ENCODE data around the gene HBS1L.

The HBS1L gene

GRCh38 chr6:135064586-135064985, 10.0 kb upstream of the HBS1L start:
- Histone ChIP-seq H4K91ac (ENCODE audit: low read depth, low read length) (no peak overlapping the region), H2AFZ (ENCODE audit: insufficient read depth, low read length, poor library complexity) (no peak overlapping the region), H3K79me1 (ENCODE audit: low read length) (no peaks in the 10 kb centered on the region), H3K27ac (ENCODE audit: low read depth, low read length) (no peak overlapping the region), H2BK5ac (ENCODE audit: low read depth, low read length, poor library complexity) (no peak overlapping the region), H3K9ac (ENCODE audit: low read length) (no peak overlapping the region), H2AK5ac (ENCODE audit: low read length) (no peak overlapping the region), H3K36me3 (ENCODE audit: control insufficient read depth in 1 of 2, insufficient read depth in 2 of 2, low read length in 2 of 2) (no peaks in the 10 kb centered on the region), H3K27me3 (ENCODE audit: insufficient read depth, low read length) (no peaks in the 10 kb centered on the region), H3K23ac (ENCODE audit: low read length) (no peak overlapping the region), H4K8ac (ENCODE audit: low read depth, low read length) (no peak overlapping the region), H3K4ac (ENCODE audit: low read depth, low read length) (no peak overlapping the region), H3K9me3 (ENCODE audit: insufficient read depth, low read depth, low read length) (no peaks in the 10 kb centered on the region), H2BK120ac (ENCODE audit: insufficient read depth, low read length, poor library complexity) (no peak overlapping the region), H4K12ac (ENCODE audit: low read depth, low read length) (no peak overlapping the region), H3K18ac (ENCODE audit: low read length) (no peak overlapping the region), H3K4me2 (ENCODE audit: low read length) (no peak overlapping the region), H3K4me3 (ENCODE audit: low read depth, low read length) (no peak overlapping the region), H2BK12ac (ENCODE audit: low read length) (no peak overlapping the region), H3K79me2 (ENCODE audit: control insufficient read depth, insufficient read depth, low read length, poor library complexity) (no peaks in the 10 kb centered on the region), H3K14ac (ENCODE audit: low read length) (no peak overlapping the region), H3K4me1 (ENCODE audit: control insufficient read depth in 1 of 2, insufficient read depth in 2 of 2, low read length in 2 of 2) (peaks cover 0 to 2% of the 10 kb centered on the region in 2 experiments)
- no peak for DNase-seq
- no CpG with 5 or more reads among the region's 1 CpG for WGBS (ENCODE audit: extremely low coverage, insufficient coverage, insufficient read length)

- Histone ChIP-seq H3K9ac (ENCODE audit: low read length) (no peak overlapping the region), H3K36me3 (ENCODE audit: control insufficient read depth in 1 of 2, insufficient read depth in 2 of 2, low read length in 2 of 2) (no peaks in the 10 kb centered on the region), H3K23ac (ENCODE audit: low read length) (no peak overlapping the region), H3K4me2 (ENCODE audit: low read length) (no peak overlapping the region), H3K79me2 (ENCODE audit: control insufficient read depth, insufficient read depth, low read length, poor library complexity) (no peaks in the 10 kb centered on the region), H4K12ac (ENCODE audit: low read depth, low read length) (no peak overlapping the region), H2BK12ac (ENCODE audit: low read length) (no peak overlapping the region), H2BK5ac (ENCODE audit: low read depth, low read length, poor library complexity) (no peak overlapping the region), H3K14ac (ENCODE audit: low read length) (no peak overlapping the region), H4K91ac (ENCODE audit: low read depth, low read length) (no peak overlapping the region), H3K79me1 (ENCODE audit: low read length) (no peaks in the 10 kb centered on the region), H3K27me3 (ENCODE audit: insufficient read depth, low read length) (no peaks in the 10 kb centered on the region), H3K9me3 (ENCODE audit: insufficient read depth, low read depth, low read length) (no peaks in the 10 kb centered on the region), H3K4me3 (ENCODE audit: low read depth, low read length) (no peak overlapping the region), H3K4ac (ENCODE audit: low read depth, low read length) (no peak overlapping the region), H3K18ac (ENCODE audit: low read length) (no peak overlapping the region), H3K4me1 (ENCODE audit: control insufficient read depth in 1 of 2, insufficient read depth in 2 of 2, low read length in 2 of 2) (peaks cover 0 to 2% of the 10 kb centered on the region in 2 experiments), H2BK120ac (ENCODE audit: insufficient read depth, low read length, poor library complexity) (no peak overlapping the region), H2AK5ac (ENCODE audit: low read length) (no peak overlapping the region), H4K8ac (ENCODE audit: low read depth, low read length) (no peak overlapping the region), H2AFZ (ENCODE audit: insufficient read depth, low read length, poor library complexity) (no peak overlapping the region), H3K27ac (ENCODE audit: low read depth, low read length) (no peak overlapping the region)
- WGBS (ENCODE audit: extremely low coverage, insufficient coverage, insufficient read length) = no CpG with 5 or more reads among the region's 3 CpGs
- no peak for DNase-seq
Observed at GRCh38 chr6:135063926-135064325, 9.3 kb upstream of the HBS1L start.

GRCh38 chr6:135062735-135063134, 8.1 kb upstream of the HBS1L start:
- Histone ChIP-seq H3K4ac (ENCODE audit: low read depth, low read length) (no peak overlapping the region), H4K8ac (ENCODE audit: low read depth, low read length) (no peak overlapping the region), H3K4me1 (ENCODE audit: control insufficient read depth in 1 of 2, insufficient read depth in 2 of 2, low read length in 2 of 2) (peaks cover 0 to 2% of the 10 kb centered on the region in 2 experiments)

GRCh38 chr6:135060076-135060475, 5.5 kb upstream of the HBS1L start:
- Histone ChIP-seq H3K4me1 (ENCODE audit: control insufficient read depth in 1 of 2, insufficient read depth in 2 of 2, low read length in 2 of 2) (peaks cover 0 to 4% of the 10 kb centered on the region in 2 experiments), H3K4me3 (ENCODE audit: low read depth, low read length) (no peak overlapping the region), H3K4me2 (ENCODE audit: low read length) (no peak overlapping the region), H4K8ac (ENCODE audit: low read depth, low read length) (no peak overlapping the region), H3K14ac (ENCODE audit: low read length) (no peak overlapping the region), H3K9me3 (ENCODE audit: insufficient read depth, low read depth, low read length) (no peaks in the 10 kb centered on the region), H3K23ac (ENCODE audit: low read length) (no peak overlapping the region), H3K36me3 (ENCODE audit: control insufficient read depth in 1 of 2, insufficient read depth in 2 of 2, low read length in 2 of 2) (no peaks in the 10 kb centered on the region), H3K4ac (ENCODE audit: low read depth, low read length) (no peak overlapping the region), H2BK120ac (ENCODE audit: insufficient read depth, low read length, poor library complexity) (no peak overlapping the region), H3K9ac (ENCODE audit: low read length) (no peak overlapping the region), H2BK12ac (ENCODE audit: low read length) (no peak overlapping the region), H3K79me1 (ENCODE audit: low read length) (peaks cover 2% of the 10 kb centered on the region), H3K27me3 (ENCODE audit: insufficient read depth, low read length) (no peaks in the 10 kb centered on the region), H4K12ac (ENCODE audit: low read depth, low read length) (no peak overlapping the region), H2BK5ac (ENCODE audit: low read depth, low read length, poor library complexity) (no peak overlapping the region), H3K27ac (ENCODE audit: low read depth, low read length) (no peak overlapping the region), H3K18ac (ENCODE audit: low read length) (no peak overlapping the region), H2AK5ac (ENCODE audit: low read length) (no peak overlapping the region), H3K79me2 (ENCODE audit: control insufficient read depth, insufficient read depth, low read length, poor library complexity) (no peaks in the 10 kb centered on the region), H2AFZ (ENCODE audit: insufficient read depth, low read length, poor library complexity) (no peak overlapping the region), H4K91ac (ENCODE audit: low read depth, low read length) (no peak overlapping the region)
- DNase-seq = no peak
- no CpG with 5 or more reads among the region's 4 CpGs for WGBS (ENCODE audit: extremely low coverage, insufficient coverage, insufficient read length)

More at GRCh38 chr6:135062735-135063134, 8.1 kb upstream of the HBS1L start:
- Histone ChIP-seq H3K27ac (ENCODE audit: low read depth, low read length) (no peak overlapping the region), H2BK12ac (ENCODE audit: low read length) (no peak overlapping the region), H3K18ac (ENCODE audit: low read length) (no peak overlapping the region), H3K36me3 (ENCODE audit: control insufficient read depth in 1 of 2, insufficient read depth in 2 of 2, low read length in 2 of 2) (no peaks in the 10 kb centered on the region), H3K79me1 (ENCODE audit: low read length) (no peaks in the 10 kb centered on the region), H3K14ac (ENCODE audit: low read length) (no peak overlapping the region), H3K79me2 (ENCODE audit: control insufficient read depth, insufficient read depth, low read length, poor library complexity) (no peaks in the 10 kb centered on the region), H4K91ac (ENCODE audit: low read depth, low read length) (no peak overlapping the region), H2BK120ac (ENCODE audit: insufficient read depth, low read length, poor library complexity) (no peak overlapping the region), H3K23ac (ENCODE audit: low read length) (no peak overlapping the region), H3K4me2 (ENCODE audit: low read length) (no peak overlapping the region), H2AFZ (ENCODE audit: insufficient read depth, low read length, poor library complexity) (no peak overlapping the region), H3K27me3 (ENCODE audit: insufficient read depth, low read length) (no peaks in the 10 kb centered on the region), H3K9me3 (ENCODE audit: insufficient read depth, low read depth, low read length) (no peaks in the 10 kb centered on the region), H4K12ac (ENCODE audit: low read depth, low read length) (no peak overlapping the region), H3K4me3 (ENCODE audit: low read depth, low read length) (no peak overlapping the region), H3K9ac (ENCODE audit: low read length) (no peak overlapping the region), H2BK5ac (ENCODE audit: low read depth, low read length, poor library complexity) (no peak overlapping the region), H2AK5ac (ENCODE audit: low read length) (no peak overlapping the region)
- no CpG with 5 or more reads among the region's 7 CpGs for whole genome bisulfite sequencing (ENCODE audit: extremely low coverage, insufficient coverage, insufficient read length)
- no peak for DNase-seq

Data from trophoblast cell (in vitro differentiated cells and primary cell).